Bronchial epithelial cell (primary cell): ENCODE measurements around the gene STC2. TPM values are rescaled to one million over a fixed set of nuclear protein-coding genes. Genes with fewer than 3 reads are reported as not detected.

ENCODE experiments used
- DNase-seq: peaks from one replicate; pipeline ENCODE4 v3.0.0-alpha.2; 2010; ENCODE audit warnings: low read depth
- FAIRE-seq: peaks from 2 replicates; lab custom pipeline; 2011; peaks lifted over from hg19 to GRCh38; lab: Jason Lieb, UNC
- H3K27me3 ChIP-seq: 2 replicates; pipeline ENCODE4 v1.5.1; 2011; ENCODE audit warnings: low read length; ENCODE audit not compliant: control insufficient read depth, insufficient read depth
- H3K36me3 ChIP-seq: 2 replicates; pipeline ENCODE4 v1.5.1; 2011; ENCODE audit warnings: low read length; ENCODE audit not compliant: control insufficient read depth, insufficient read depth
- H3K4me3 ChIP-seq: 2 replicates; pipeline ENCODE4 v1.5.1; 2011; ENCODE audit warnings: mild to moderate bottlenecking, low read depth, low read length, control low read depth
- total RNA-seq: library from RNA; depleted of rRNA; stranded (reverse); fragments of >200 nt; gene quantifications from 2 replicates; pipeline ENCODE4 v1.2.1, GENCODE V29; 2014
- TF ChIP-seq, protein P1 (sequence below): IDR thresholded peaks from 2 replicates; pipeline ENCODE4 v1.5.1; 2011; ENCODE audit warnings: mild to moderate bottlenecking, moderate library complexity, low read length, control low read depth, inconsistent platforms; ENCODE audit not compliant: insufficient read depth, severe bottlenecking

The STC2 gene
- total RNA-seq, 1 donor from 2014 or later, result 310 TPM

DNA sequence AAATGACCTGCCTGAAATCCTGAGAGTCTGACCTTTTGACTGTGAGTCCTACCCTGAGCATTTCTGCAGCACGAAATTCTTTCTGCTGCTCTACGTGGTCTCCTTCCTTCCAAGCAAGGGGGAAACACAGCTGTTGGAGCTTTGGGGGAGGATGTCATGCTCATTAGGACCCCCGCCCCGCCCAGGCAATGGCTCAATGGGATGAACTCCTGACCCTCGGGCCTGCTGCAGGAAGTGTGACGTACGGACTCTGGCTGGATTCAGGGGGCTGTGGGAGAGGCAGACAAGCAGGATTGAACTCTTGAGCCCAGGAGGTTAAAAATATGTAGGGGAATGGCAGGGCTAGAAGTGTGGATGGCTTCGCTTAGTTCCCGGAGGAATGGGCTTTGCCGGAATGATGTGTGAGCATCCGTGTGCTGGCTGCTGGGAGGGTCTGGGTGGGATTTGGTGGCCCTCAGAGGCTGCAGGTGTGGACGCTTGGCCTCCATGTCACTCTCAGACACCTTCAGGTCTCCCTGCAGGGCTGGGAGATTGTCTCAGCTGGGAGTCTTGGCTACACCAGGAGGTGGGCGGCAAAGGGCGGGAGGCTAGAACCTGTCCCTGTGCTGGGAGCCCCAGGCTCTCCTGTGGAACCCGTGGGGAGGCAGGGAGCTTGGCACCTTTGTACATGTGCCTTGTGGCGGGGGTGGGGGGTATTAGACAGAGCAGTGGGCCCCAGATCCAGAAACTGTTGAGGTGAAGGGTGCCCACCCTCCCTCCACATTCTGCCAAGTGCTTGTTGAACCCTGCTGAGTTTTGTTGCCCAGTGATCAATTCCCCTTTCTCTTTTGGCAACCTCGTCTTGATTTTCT, 26.3 kb downstream of the STC2 start:
- no peak for FAIRE-seq
- TF ChIP-seq, protein P1, sequence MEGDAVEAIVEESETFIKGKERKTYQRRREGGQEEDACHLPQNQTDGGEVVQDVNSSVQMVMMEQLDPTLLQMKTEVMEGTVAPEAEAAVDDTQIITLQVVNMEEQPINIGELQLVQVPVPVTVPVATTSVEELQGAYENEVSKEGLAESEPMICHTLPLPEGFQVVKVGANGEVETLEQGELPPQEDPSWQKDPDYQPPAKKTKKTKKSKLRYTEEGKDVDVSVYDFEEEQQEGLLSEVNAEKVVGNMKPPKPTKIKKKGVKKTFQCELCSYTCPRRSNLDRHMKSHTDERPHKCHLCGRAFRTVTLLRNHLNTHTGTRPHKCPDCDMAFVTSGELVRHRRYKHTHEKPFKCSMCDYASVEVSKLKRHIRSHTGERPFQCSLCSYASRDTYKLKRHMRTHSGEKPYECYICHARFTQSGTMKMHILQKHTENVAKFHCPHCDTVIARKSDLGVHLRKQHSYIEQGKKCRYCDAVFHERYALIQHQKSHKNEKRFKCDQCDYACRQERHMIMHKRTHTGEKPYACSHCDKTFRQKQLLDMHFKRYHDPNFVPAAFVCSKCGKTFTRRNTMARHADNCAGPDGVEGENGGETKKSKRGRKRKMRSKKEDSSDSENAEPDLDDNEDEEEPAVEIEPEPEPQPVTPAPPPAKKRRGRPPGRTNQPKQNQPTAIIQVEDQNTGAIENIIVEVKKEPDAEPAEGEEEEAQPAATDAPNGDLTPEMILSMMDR, result no peak
- no peak for DNase-seq
- no peaks in the 10 kb centered on the region for H3K36me3 ChIP-seq
- no peaks in the 10 kb centered on the region for H3K27me3 ChIP-seq
- H3K4me3 ChIP-seq, result no peak overlapping the region

DNA sequence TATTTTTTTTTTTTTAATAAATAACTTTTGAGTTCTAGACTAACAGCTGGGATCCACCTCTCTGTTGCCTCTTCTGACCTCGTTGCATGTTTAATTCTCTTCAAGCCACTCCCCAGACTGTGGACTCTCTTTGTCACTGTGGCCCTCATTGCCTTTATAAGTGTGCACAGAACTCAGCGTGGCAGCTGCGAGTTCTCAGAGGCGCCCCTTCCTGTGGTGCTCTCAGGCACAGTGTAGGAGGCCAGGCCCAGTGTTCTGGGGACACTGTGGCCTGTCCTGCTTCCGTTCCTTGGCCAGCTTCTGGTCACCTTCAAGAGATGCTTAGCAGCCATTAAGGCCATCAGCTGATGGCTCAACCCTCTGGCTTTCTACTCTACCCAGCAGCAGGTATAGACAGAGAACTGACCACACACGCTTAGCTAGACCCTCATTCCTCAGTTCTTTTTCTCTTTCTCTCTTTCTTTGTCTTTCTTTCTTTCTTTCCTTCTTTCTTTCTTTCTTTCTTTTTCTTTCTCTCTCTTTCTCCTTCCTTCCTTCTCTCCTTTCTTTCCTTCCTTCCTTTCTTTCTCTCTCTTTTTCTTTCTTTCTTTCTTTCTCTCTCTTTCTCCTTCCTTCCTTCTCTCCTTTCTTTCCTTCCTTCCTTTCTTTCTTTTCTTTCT, 27.7 kb downstream of the STC2 start:
- TF ChIP-seq, protein P1, result no peak
- no peaks in the 10 kb centered on the region for H3K36me3 ChIP-seq
- no peak for FAIRE-seq
- DNase-seq, result no peak
- H3K27me3 ChIP-seq, result no peaks in the 10 kb centered on the region
- H3K4me3 ChIP-seq, result no peak overlapping the region

DNA sequence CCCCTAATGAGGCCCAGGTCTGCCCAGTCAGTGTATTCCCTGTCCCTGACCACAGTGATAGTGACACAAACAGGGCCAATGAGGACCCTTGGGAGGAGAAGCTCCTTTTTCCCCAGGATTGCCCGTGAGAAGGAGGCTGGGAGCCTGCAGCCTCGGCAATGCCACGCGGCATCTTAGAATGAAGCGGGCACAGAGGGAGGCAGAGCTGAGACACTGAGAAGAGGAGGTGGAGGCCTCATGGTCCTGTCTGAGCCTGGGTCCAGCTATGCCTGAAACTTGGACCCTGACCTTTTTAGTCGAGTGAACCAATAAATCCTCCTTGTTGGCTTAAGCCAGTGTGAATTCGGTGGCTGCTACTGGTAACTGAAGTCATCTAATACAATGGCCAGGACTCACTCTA, 28.4 kb downstream of the STC2 start:
- DNase-seq, result no peak
- TF ChIP-seq, protein P1, result no peak
- no peaks in the 10 kb centered on the region for H3K27me3 ChIP-seq
- no peaks in the 10 kb centered on the region for H3K36me3 ChIP-seq
- H3K4me3 ChIP-seq, result no peak overlapping the region
- no peak for FAIRE-seq

DNA sequence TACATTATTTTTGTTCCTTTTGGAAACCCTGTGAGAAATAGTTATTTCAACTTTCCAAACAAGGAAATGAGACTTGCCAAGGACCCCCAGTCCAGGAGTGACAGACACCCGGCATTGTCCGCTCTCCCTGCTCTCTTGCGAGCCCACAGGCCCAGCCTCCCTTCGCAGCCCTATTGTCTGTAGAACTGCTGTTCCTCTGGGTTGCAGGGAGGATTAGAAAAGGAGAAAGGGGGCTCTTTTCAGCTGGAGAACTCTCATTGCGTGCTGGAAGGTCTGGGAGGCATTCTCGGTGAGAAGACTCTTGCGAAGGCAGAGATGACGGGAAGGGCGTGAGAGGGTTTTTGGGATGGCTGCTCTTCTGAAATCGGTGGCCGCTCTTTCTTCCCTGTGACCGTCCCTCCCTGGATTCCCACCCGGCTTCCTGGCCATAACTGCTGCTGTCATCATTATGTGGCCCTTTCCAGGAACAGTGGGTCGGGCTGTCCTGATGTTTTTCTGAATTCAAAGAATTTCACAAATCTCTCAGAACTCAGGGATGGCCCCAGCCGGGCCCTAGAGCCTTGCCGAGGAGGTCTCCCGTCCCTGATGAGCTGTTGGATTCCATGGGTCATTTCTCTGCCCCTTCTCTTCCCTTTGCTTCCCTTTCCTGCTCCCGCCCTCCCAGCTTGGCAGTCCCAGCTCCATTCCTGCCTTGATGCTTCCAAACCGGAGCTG, 29.8 kb downstream of the STC2 start:
- no peak overlapping the region for H3K4me3 ChIP-seq
- no peaks in the 10 kb centered on the region for H3K27me3 ChIP-seq
- no peaks in the 10 kb centered on the region for H3K36me3 ChIP-seq
- DNase-seq (no peak), FAIRE-seq (no peak)
- TF ChIP-seq, protein P1, result no peak

DNA sequence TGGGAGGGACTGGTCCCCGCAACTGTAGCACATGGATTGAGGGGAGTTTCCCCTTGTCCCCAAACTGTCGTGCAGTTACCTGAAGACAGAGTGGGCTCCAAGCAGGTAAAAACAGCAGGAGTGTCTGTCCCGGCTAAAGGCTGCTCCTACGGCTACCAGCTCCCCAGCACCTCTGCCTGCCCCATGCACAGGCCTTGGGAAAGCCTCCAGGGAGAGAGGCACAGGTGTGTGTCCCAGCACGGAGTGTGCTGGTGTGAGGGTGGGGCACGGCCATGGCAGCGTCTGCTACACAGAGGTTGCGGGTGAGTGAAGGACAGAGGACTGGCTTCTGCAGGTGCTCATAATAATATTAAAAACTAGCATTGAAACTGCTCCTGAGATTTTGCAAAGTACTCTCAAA, 30.4 kb downstream of the STC2 start:
- H3K27me3 ChIP-seq, result no peaks in the 10 kb centered on the region
- DNase-seq (no peak), FAIRE-seq (no peak)
- H3K4me3 ChIP-seq, result no peak overlapping the region
- TF ChIP-seq, protein P1, result no peak
- no peaks in the 10 kb centered on the region for H3K36me3 ChIP-seq
